ENCODE data around the gene CAPZB. TPM values are rescaled to one million over a fixed set of nuclear protein-coding genes. Genes with fewer than 3 reads are reported as not detected.

CAPZB gene
- 85.5 and 130 TPM in 2 replicates for total RNA-seq

DNA sequence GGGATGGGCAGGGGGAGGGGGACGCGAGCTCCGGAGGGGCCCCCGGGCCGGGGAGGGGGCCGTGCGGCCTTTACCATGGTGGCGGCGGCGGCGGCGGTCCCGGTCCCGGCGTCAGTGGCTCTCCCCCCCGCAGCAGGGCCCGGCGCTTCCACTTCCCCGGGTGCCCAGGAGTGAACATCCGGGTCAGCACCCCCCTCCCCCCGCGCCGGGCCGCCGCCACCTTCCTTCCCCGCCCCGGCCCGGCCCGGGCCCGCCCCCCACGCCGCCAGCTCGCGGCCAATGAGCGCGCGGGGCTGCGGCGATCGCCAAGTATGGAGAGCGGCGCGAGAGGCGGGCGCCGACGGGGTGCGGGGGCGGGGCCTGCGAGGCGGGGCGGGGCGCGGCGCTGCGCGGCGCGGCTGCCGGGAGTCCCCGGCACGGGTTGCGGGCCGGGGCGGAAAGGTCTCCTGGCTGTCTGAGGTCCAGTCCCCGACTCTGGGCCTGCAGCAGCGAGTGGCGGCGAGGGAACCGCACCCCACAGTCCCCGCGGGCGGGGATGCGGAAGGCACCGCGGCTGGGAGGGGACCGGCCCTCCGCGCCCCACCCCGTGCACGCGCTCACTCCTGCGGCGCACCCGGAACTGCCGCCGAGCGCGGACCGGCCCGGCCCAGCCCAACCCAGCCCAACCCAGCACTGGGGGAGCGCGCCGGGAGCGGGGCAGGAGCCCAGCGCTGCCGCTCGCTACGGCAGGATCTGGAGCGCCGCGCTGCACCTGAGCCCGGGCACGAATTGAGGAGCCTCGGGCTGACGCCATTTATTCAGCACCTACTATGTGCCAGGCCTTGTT lies at the start of gene CAPZB:
Gene CAPZB, minus strand, starts transcription at position 178 of the 826 bp plus-strand sequence. Its CDS starts 101 bp downstream, at position 77.

DNA sequence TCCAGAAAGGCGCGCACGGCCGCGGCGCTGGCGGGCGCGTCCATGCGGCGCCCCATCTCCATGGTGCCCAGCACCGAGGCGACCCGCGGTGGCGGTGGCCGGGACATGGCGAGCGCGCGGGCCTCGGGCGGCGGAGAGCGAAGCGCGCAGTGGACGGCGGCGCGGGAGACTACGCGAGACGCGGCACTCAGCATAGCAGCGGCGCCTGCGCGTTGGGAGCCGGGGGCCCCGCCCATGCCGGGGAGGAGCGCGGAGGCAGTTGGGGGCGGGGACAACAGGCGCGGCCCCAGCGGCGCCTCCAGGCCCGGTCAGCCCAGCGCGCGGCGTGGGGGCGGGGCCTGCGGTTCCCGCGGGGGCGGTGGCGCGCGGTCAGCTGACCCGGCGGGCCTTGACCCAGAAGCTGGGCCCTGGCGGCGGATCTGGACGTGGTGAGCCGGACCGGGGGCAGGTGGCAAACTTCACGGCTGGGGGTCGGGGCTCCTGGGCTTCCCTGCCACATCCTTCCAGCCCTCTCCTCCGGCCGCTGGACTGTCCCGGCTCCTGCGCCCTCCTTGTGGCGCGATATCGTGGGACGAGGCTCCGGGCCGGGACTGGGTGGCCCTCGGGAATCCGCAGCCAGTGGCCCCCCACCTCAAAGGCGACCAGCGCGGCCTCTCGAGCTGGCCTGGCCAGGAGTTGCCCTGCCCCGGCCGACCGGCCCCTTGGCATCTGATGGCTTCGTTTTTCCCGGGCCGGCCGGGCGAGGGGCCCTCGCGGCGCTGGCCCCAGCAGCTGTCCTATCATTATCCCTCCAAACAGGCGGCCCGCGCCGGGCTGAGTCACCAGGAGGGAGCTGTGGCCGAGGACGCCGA lies 173.2 kb downstream of the CAPZB start, which contains the start of the genes AKR7A2 and SLC66A1:
Gene AKR7A2, minus strand, starts transcription at position 214 of the 851 bp plus-strand sequence. Its CDS starts 20 bp downstream, at position 194.
Gene SLC66A1, plus strand, starts transcription at position 396 of the 851 bp plus-strand sequence. CDS start 5,352 bp downstream, outside the sequence.

Other genes starting within 250 kb of the CAPZB start
- 34.5 and 76.8 TPM in 2 replicates for gene EMC1, start 234.0 kb downstream of the CAPZB start, total RNA-seq
- gene MRTO4, start 233.7 kb downstream of the CAPZB start, total RNA-seq: 19.4 and 27.8 TPM in 2 replicates
- 0.06 and 0.16 TPM in 2 replicates for gene AKR7A3, start 196.8 kb downstream of the CAPZB start, total RNA-seq
- gene AKR7A2, start 173.4 kb downstream of the CAPZB start, total RNA-seq: 41.9 and 43.3 TPM in 2 replicates
- gene SLC66A1, start 173.2 kb downstream of the CAPZB start, total RNA-seq: 12.8 and 20.1 TPM in 2 replicates
- gene NBL1, start 158.8 kb upstream of the CAPZB start, total RNA-seq: 50.2 and 178 TPM in 2 replicates
- not detected in 2 replicates for gene HTR6, start 179.3 kb upstream of the CAPZB start, total RNA-seq

Measured in bladder microvascular endothelial cell (primary cell).